LNCAP (cell line): ENCODE data around the gene PEX6.

ENCODE experiments used
- TF ChIP-seq, protein P1 (sequence below): fragments of 450-650 bp; IDR thresholded peaks from 2 replicates; pipeline ENCODE4 v1.5.1; 2017; ENCODE audit warnings: mild to moderate bottlenecking

The PEX6 gene

DNA sequence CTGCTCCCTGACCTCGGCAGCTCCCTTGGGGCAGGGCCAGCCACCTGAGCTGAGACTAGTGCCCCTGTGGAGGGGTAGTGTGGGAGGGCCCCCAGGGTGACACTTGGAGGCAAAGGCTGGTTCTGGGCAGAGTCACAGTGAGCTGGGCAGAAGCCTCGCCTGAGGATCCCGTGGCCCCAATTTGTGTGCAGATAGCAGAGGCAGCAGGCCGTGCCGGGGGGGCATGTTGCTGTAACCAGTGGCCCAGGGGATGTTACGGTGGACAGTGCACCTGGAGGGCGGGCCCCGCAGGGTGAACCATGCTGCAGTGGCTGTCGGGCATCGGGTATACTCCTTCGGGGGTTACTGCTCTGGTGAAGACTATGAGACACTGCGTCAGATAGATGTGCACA is 38.0 kb upstream of the PEX6 start:
- TF ChIP-seq, protein P1, sequence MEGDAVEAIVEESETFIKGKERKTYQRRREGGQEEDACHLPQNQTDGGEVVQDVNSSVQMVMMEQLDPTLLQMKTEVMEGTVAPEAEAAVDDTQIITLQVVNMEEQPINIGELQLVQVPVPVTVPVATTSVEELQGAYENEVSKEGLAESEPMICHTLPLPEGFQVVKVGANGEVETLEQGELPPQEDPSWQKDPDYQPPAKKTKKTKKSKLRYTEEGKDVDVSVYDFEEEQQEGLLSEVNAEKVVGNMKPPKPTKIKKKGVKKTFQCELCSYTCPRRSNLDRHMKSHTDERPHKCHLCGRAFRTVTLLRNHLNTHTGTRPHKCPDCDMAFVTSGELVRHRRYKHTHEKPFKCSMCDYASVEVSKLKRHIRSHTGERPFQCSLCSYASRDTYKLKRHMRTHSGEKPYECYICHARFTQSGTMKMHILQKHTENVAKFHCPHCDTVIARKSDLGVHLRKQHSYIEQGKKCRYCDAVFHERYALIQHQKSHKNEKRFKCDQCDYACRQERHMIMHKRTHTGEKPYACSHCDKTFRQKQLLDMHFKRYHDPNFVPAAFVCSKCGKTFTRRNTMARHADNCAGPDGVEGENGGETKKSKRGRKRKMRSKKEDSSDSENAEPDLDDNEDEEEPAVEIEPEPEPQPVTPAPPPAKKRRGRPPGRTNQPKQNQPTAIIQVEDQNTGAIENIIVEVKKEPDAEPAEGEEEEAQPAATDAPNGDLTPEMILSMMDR, result no peak

DNA sequence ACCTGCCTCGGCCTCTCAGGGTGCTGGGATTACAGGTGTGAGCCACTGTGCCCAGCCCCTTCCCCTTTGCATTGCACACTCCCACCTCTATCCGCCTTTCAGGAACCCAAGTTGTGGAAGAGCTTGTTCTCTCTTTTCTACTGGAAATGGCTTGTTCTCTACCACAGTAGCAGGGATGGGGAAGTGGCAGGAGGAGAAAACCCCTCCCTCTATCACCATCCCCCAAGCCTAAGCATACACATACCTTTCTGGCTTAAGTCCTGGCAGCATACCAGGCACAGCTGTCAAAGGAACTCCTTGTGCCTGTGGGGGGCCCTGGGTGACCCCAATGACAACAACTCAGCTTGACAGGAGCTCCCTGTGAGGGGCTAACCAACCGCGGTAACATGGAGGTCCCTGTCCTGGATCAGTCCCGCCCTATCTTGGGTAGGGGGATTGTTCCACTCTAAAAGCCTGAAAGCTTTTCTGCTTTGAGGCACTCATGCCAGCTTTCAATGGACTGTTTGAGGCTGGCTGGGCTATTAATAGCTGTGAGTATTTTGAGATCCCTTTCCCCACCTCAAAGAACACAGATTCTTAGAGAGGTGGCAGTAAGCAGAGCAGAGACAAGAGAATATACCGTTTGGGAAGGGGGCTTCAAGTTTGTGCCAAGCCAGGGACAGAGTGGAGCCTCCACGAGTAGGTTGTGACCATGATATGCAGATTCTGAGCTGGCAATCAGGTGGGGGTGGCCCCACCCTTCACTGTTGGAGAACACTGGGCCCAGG is 37.4 kb upstream of the PEX6 start:
- TF ChIP-seq, protein P1, result no peak

DNA sequence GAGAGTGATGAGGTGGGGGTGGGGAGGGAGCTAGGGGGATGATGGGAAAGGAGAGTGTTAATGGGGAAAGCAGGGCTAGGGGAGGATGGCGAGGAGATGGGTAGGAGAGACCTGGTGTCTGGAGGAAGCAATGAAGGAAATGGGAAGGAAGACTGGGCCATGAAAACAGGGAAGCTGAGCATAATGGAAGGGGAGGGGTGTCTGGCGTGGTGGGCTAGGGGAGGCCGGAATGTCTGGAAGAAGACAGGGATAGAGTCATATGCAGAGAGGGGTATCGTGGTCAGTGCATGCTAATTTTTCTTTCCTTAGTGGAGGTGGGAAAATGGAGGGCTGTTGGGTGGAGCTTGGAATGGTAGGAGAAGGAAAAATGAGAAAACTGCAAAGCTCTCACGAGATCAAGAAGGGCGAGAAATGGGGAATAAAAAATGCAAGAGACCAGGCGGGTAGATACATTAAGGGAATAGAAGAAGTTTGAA is 35.5 kb upstream of the PEX6 start:
- TF ChIP-seq, protein P1, result no peak

DNA sequence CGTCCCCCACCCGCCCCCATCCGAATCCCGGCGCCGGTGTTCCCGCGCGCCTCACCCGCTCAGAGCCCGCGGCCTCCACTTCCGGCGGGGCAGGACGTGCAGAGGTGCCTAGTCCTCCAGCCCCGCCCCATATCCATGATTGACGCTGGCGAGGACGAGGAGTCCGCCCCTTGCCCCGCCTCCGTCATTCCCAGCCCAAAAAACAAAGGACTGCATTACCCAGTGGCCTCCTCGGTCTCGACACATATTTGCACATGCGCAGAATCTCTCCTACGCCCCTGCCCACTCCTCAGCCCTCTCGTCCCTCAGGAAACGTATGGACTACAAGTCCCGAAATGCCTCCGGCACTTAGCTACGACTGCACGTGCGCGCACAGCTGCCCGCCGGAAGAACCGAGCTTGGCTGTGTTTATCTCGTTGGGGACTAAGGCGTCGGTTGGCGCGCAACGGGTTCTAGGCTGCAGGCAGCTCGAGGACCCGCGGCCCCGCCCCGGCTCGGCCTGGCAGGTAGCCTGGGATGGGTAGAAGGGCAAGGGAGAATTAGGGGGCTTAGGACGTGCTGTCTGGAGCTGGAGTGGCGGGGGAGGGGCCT is 35.0 kb upstream of the PEX6 start, which contains the start of the genes KLHDC3 and MEA1:
KLHDC3 (plus strand) TSS at position 407 of the 591 bp plus-strand sequence. CDS start 2,944 bp downstream, outside the sequence.
MEA1 (minus strand) TSS at position 104 of the 591 bp plus-strand sequence. CDS start 133 bp downstream, outside the sequence.
- TF ChIP-seq, protein P1, result no peak

DNA sequence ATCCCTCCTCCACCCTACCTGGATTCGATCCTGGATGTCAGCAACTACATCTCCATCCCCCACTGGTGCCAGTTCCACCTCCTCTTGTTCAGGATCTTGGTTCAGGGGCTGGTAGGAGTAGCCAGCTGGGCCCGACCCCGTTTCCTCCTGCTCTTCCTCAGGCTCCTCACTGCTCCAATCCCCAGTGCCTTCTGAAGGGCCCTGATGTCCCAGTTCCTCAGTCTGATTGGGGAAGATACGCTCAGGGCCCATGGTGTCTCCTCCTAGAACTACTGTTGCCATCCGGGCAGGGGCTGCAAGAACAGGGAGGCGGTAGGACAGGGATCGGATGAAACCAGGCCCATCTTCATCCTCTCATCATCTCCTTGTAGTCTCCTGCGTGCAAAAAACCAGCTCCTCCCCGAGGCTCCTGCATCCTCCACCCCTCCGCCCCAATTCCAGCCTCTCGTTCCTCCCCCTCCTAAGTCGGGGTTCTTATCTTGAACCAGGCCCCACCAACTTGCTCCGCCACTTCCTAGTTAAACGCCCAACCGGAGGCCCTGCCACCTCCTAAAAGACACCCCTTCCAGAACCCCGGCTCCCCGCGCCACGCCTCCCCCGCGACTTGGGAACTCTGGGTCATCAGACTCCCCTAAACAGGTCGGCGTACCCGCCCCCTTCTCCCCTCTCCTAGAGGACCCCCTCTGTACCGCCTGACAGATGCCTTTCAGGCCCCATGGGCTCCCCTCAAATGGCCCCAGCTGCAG is 34.3 kb upstream of the PEX6 start:
- TF ChIP-seq, protein P1, result no peak

DNA sequence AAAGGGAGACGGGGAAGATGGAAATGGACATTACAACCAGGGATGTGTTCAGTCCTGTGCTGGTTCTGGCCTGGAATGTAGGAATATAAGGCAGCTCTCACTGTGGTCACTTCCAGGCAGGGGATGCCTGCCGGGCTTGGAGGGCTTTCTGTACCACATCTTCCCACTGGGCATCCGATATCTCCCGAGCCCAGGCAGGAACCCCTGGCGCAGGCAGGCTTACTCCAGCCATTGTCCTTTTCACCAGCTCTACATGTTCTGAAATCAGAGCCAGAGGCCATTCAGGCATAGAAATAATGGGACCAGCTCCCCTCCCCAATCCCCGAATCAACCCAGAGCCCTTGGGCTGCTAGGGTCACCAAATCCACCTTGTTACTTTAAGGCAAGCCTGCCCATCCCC is 33.4 kb upstream of the PEX6 start:
- TF ChIP-seq, protein P1, result no peak

DNA sequence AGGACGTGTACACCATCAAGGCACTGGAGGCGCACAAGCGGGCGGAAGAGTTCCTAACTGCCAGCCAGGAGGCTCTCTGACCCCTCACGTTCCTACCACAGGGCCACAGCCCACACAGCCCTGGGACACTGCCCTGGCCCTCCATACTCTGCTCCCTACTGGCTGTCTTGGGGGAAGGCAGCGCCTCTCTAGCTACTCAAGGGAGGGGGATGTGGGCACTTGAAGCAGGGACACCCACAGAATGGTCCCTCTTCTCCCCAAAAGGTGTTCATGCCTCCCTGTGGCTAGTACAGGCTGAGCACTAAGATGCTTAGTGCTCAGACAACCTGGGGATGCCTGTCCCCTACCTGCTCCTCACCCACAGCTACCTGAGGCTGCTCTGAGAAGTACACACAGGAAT is 32.2 kb upstream of the PEX6 start:
- TF ChIP-seq, protein P1, result no peak
